ENCODE results near the gene SECISBP2L.
A peak's percentile ranks its signal among the peaks of the same experiment; 100 is the strongest.

The SECISBP2L gene

DNA sequence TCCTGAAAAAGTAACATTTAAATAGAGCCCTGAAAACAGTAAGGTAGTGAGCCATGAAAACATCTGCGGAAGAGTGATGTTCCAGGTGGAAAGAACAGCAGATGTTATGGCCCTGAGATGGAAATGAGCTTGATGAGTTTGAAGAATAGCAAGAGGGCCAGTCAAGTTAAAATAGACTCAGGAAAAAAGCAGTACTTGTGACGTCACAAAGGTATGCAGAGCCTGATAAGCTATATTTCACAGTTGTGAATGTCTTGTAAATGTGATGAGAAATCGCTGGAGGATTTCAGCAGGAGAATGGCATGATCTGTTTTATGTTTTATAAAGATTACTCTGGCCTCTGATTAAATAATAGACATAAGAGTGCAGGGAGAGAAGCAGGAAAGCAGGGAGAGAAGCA, 18.6 kb upstream of the SECISBP2L start:
- TF ChIP-seq POLR2A (IDR thresholded peaks at IDR 0.05; ENCODE audit: low read depth, low read length), result no peak
- FAIRE-seq (no peak), DNase-seq (ENCODE audit: insufficient read length, low spot score) (no peak)

DNA sequence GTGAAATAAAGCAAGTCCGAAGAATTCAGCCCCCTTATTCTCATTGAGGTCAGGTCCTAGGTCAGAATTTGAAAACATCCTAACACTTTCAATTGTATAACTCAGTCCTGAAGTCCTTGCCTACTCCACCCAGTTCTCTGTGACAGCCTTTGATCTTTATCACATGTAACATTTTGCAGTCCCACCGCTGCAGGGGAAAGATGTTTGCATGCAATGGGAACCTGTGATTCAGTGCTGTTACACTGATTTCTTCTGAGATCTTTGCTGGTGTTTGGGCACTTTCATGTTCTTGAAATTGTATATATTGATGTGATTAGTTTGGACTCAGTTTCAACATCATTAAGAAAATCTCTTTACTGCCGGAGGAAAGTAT, 18.0 kb upstream of the SECISBP2L start:
- no peak for DNase-seq (ENCODE audit: insufficient read length, low spot score)
- TF ChIP-seq POLR2A (IDR thresholded peaks at IDR 0.05; ENCODE audit: low read depth, low read length), result no peak
- no peak for FAIRE-seq

DNA sequence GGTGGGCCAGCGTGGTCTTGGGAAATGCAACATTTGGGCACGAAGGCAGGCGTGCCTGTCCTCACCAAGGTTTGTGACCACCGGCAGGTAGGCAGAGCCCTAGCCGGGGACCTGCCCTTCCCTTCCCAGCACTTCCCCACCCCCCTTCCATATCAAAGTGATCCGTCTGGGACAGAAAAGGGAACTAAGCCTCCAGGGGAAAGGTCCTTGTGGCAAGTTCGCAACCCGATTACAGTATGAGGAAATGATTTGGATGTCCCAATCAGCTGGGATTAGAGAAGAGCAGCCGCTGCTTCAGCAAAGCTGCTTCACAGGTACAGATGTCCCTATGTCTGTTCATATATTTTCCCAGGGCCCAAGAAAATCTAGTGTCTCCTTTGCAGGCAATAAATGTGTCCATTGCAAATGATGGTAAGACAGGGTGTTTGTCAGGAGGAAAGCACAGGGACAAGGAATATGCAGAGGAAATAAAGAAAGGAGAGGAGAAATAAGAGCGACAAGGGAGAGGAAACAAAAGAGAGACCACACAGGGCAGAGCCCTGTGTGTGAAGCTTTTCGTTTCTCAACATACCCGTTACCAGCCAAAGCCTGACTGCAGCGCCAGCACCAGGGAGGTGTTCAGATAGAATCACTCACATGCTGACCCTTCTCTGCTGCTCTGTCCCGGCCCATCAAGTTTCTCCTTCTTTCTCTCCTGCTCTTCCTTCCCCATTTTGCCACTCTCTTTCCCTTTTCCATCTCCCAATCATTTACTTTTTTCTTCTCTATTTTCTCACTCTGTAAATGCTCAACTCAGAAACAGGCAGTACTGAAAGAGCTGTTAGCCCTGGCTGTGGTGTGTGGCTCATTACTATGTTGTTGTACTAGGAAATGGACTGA, 17.4 kb upstream of the SECISBP2L start:
- FAIRE-seq (no peak), DNase-seq (ENCODE audit: insufficient read length, low spot score) (no peak)
- no peak for TF ChIP-seq POLR2A (IDR thresholded peaks at IDR 0.05; ENCODE audit: low read depth, low read length)

DNA sequence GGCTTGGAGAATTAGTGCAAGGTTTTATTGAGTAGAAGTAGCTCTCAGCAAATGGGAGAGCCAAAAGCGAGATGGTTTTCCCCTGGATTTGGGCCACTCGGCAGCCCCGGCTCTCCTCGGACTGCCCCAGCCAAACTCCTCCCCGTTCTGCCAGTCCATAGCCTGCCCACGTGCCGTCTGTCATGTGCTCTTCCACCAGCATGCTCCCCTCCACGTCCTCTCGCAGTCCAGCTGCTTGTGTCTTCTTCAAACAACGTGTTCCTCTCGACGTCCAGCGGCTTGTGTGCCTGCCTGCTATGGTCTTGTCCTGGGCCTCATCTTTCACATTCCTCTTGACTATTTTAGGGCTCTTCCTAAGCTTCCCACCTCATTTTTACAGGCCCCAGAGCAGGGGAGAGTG, 16.7 kb upstream of the SECISBP2L start:
- no peak for DNase-seq (ENCODE audit: insufficient read length, low spot score)
- FAIRE-seq, result no peak
- TF ChIP-seq POLR2A (IDR thresholded peaks at IDR 0.05; ENCODE audit: low read depth, low read length), result no peak

DNA sequence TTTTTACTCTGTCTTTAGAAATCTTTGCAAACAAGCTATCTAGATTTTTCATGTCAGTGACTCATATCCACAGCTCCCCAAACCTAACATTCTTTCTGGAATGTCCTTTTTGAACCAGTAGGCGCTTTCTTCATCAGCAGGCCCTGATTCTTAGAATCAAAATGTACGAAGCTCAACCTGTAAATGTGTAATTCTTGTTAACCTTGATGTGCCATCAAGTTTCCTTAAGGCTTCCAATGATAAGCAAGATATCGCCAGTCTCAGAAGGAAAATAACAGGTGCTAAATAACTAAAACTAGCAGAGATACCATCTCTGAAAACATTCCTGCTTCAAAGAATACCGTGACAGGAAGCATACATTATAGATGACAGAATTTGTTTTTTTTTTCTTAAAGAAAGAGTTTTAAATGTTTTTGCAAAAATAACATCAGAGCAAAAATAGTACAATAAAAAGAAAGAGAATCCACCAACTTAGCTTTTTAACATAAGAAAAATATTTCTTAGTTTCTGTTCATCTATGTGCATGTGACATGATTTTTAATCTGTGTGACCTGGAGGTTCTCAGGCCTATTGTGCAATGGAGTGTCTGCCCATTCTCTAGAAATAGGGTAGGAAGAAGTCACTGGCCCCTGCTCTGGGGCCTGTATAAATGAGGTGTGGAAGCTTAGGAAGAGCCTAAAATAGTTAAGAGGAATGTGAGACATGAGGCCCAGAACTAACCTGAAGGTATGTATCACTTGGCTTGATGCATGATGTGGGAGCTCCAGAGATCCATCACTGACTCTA, 14.7 kb upstream of the SECISBP2L start:
- FAIRE-seq, result no peak
- no peak for DNase-seq (ENCODE audit: insufficient read length, low spot score)

DNA sequence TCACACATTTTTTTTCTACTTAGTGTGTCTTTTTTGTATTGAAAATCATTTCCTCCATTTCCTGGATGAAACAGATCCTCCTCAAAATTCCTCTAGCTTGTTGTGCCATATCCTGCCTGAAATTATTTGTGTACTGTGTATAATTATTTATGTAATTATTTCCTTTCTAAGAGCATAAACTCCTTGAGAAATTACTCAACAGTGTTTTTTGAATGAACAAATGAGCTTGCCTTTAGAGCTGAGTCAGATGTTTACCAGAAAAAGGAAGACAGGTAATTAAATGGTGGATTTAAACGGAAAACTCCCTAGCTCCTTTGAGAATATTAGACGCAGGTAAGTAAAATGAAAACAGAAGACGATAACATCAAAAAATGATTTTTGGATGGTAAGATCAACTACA, 13.2 kb upstream of the SECISBP2L start:
- no peak for DNase-seq (ENCODE audit: insufficient read length, low spot score)
- TF ChIP-seq POLR2A (IDR thresholded peaks at IDR 0.05; ENCODE audit: low read depth, low read length), result no peak
- FAIRE-seq, result no peak

More for the DNA sequence above, 14.7 kb upstream of the SECISBP2L start:
- no peak for TF ChIP-seq POLR2A (IDR thresholded peaks at IDR 0.05; ENCODE audit: low read depth, low read length)

DNA sequence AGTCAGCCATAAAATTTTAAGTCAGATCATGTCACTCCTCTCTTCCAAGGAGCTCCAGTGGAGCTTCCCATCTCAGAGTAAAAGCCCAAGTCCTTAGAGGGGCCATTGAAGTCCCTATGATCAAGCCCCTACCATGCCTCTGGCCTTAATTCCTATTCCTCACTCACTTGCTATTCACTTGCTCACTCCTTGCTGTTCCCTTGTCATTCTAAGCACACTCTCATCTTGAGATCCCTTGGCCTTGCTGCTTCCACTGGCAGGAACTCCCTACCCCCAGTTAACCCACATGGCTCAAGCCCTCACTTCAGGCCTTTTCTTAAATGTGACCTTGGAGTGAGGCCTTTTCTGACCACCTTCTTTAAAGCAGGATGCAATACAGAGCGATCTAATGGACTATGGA, 12.3 kb upstream of the SECISBP2L start:
- TF ChIP-seq POLR2A (IDR thresholded peaks at IDR 0.05; ENCODE audit: low read depth, low read length), result no peak
- DNase-seq (ENCODE audit: insufficient read length, low spot score), result no peak
- no peak for FAIRE-seq

DNA sequence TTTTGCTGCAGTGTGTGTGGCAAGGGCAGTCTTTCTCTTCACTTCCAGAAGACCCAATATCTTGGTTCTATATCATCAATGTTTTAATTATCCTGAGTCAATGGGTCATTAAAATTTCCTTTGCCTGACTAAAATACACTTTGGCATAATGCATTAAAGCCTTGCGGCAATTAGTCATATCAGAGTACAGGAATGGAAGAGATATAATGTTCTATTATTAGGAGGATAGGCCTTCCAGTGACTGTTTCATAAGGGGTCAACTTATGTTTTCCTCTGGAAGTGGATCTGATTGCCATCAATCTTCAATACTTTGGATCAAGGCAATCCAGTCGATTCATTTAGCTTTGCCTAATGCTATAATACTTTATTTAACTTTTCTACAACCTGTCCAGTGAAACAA, 9.4 kb upstream of the SECISBP2L start:
- FAIRE-seq (no peak), DNase-seq (ENCODE audit: insufficient read length, low spot score) (no peak)
- no peak for TF ChIP-seq POLR2A (IDR thresholded peaks at IDR 0.05; ENCODE audit: low read depth, low read length)

DNA sequence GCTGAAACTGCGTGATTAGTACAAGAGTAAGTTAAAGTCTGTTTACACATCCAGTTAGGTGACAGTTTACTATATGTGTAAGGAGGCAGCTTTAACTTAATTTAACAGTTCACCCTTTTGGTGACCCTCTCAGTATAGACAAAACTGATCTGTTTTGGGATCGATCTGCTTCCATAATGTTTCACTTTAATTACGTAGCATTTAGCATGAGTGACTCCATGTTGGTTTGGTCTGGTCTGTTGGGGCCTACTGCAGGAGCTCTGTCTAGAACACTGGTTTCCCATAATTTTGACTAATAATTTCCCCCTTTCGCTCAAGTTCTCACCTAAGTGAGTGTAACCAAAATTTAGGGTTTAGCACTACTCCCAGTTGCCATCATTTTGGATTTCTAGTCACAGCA, 6.4 kb upstream of the SECISBP2L start:
- DNase-seq (ENCODE audit: insufficient read length, low spot score), result no peak
- FAIRE-seq, result no peak
- TF ChIP-seq POLR2A (IDR thresholded peaks at IDR 0.05; ENCODE audit: low read depth, low read length), result no peak

DNA sequence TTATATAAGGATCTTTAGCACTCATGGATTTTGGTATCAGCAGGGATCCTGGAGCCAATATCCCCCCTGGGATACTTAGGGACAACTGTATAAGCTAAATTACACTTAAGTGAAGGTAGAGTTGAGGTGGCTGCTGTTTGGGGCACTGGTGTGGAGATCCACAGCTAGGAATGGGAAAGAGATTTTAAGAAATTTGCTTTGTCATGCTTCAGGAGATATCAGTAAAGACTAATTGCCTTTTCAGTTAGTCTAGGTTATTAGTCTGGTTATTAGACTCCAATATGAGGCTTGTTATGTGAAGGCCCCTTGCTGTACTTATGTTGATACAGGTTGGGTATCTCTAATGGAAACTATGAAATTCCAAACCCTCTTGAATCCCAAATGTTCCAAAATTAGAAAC, 1.2 kb upstream of the SECISBP2L start:
- DNase-seq (ENCODE audit: insufficient read length, low spot score) (no peak), FAIRE-seq (no peak)
- no peak for TF ChIP-seq POLR2A (IDR thresholded peaks at IDR 0.05; ENCODE audit: low read depth, low read length)

DNA sequence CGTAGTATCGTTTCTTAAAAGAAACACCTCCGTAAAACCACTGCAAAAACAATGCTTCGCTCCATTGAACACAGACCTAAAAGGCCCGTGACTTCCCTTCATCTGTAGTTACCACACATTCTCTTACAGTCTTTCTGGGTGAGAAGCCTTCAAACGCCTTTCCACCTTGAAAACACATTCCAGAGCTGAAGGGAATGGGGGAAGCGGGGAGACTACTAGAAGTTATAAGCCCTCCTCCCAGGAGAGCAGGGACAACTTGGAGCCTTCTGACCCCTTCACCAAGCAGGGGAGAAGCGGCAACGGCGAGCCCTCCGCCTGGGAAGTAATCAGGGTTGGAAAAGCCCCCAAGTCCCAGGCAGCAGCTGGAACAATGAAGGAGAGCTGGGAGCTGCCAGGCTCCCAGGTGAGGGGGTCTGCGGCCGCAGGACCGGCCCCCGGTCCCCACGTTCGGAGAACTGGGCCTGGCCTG, 461 bp downstream of the SECISBP2L start:
- DNase-seq (ENCODE audit: insufficient read length, low spot score), result peak; percentile 5
- TF ChIP-seq POLR2A (IDR thresholded peaks at IDR 0.05; ENCODE audit: low read depth, low read length), result no peak
- FAIRE-seq, result no peak

DNA sequence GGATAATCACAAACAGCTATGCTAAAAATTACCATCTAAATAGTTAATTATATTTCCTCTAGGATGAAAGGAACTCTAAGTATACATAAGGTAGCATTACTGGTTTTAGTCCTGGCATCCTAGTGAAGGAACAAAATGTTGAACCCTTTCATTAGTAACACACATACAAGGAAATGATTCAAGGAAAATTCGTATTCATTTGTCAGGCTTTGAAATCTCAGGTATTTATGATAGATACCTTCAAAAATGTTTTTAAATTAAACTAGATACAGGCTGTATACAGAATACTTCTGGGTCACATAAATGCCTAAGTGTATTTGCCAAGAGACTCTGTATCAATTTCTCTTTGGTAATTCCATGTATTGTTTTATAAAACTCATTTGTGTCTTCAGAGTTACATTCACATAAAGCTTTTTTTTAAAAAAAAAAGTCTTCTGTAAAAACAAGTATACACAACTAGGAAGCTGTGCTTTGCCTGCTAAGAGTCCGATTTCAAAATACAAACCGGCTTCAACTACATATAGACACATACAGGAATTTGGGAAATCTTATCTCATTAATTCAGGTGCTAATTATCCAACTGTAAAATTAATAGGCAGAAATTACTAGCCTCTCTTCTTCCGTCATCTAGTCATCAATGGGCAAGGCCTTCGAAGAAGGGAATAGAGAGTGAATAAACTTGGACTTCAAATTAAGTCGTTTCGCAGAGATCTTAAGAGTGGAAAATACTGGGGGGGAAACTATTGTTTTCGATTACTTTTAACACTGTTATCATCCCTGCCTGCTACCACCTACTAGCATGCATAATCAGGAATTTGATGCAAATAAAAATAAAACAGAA, 1.3 kb downstream of the SECISBP2L start:
- no peak for TF ChIP-seq POLR2A (IDR thresholded peaks at IDR 0.05; ENCODE audit: low read depth, low read length)
- no peak for DNase-seq (ENCODE audit: insufficient read length, low spot score)
- FAIRE-seq, result no peak

DNA sequence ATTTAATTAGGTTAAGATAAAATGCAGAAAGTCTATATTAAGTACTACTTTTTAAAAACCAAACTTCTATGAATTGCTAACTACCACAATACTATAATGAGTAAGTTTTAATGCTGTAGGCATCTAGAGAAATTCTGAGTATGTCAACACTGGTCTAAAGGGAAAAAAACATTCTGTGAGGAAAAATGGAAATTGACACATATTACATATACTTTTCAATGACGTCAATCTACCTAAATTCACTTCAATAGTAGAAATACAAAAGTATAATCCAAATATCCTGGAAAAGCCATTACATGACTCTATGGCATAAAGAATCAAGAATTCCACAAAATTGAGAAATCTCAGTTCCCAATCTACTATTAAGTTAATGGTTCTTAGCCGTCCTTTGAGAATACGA, 2.2 kb downstream of the SECISBP2L start:
- FAIRE-seq (no peak), DNase-seq (ENCODE audit: insufficient read length, low spot score) (no peak)
- no peak for TF ChIP-seq POLR2A (IDR thresholded peaks at IDR 0.05; ENCODE audit: low read depth, low read length)

DNA sequence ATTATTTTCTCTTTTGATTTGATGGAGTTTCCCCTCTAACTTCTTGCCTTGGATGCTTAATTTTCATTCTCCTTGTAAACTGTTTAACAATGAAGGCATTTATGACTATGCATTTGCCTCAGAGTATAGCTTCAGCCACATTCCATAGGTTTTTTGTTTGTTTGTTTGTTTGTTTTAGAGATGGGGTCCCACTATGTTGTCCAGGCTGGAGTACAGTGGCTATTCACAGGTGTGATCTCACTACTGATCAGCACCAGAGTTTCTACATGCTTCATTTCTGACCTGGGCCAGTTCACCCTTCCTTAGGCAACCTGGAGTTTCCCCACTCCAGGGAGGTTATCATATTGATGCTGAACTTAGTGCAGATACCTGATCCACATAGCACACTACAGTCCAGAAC, 4.1 kb downstream of the SECISBP2L start:
- no peak for FAIRE-seq
- DNase-seq (ENCODE audit: insufficient read length, low spot score), result no peak
- TF ChIP-seq POLR2A (IDR thresholded peaks at IDR 0.05; ENCODE audit: low read depth, low read length), result no peak
